Caco-2 (cell line): ENCODE measurements around the gene TGM4. TPM values are rescaled to one million over a fixed set of nuclear protein-coding genes. Genes with fewer than 3 reads are reported as not detected.

Experiments used
- Bru-seq: library from RNA; stranded (reverse); fragments of 400-500 nt; gene quantifications from one replicate; lab custom pipeline; 2021; lab: Mats Ljungman, UMichigan
- BruChase-seq, 2 experiments: library from RNA; stranded (reverse); fragments of 400-500 nt; gene quantifications; one replicate each; lab custom pipeline; 2021; lab: Mats Ljungman, UMichigan
- BruUV-seq: library from RNA; stranded (reverse); fragments of 400-500 nt; replicated peaks from 2 replicates; lab custom pipeline; 2021; lab: Mats Ljungman, UMichigan
- CTCF ChIA-PET: fragments of 300-600 bp; sonication (Branson Sonifier 250); formaldehyde crosslinking; loops from one replicate; lab custom pipeline; 2022; ENCODE audit warnings: antibody characterized with exemption; lab: Charles Lee
- POLR2A ChIA-PET: fragments of 300-600 bp; sonication (Branson Sonifier 250); formaldehyde crosslinking; loops from one replicate; lab custom pipeline; 2022; ENCODE audit warnings: antibody characterized with exemption; lab: Charles Lee
- DNase-seq, 2 experiments: peaks; one replicate each; pipeline versions ENCODE4 v3.0.0 to v3.0.0-alpha.2; 2020 to 2022
- H3K27me3 ChIP-seq: replicated peaks from 2 replicates; pipeline ENCODE4 v1.6.0; 2011; ENCODE audit warnings: low read length; ENCODE audit not compliant: control insufficient read depth, insufficient read depth
- H3K36me3 ChIP-seq: 2 replicates; pipeline ENCODE4 v1.5.1; 2011; ENCODE audit warnings: low read length; ENCODE audit not compliant: control insufficient read depth, insufficient read depth
- H3K4me1 ChIP-seq: fragments of 250-450 bp; sonication (Bioruptor Pico); 2 replicates; pipeline ENCODE4 v1.5.1; 2020; ENCODE audit warnings: mild to moderate bottlenecking
- H3K4me3 ChIP-seq: 2 replicates; pipeline ENCODE4 v1.5.1; 2011; ENCODE audit warnings: low read depth, mild to moderate bottlenecking, control low read depth, low read length
- H3K9me3 ChIP-seq: fragments of 250-450 bp; sonication (Bioruptor Pico); 2 replicates; pipeline ENCODE4 v1.5.1; 2020; ENCODE audit warnings: mild to moderate bottlenecking, moderate library complexity
- H3K27ac Mint-ChIP-seq: one replicate; pipeline ENCODE4 v1.8.0; 2022; ENCODE audit warnings: mixed read lengths; ENCODE audit not compliant: unreplicated experiment
- H3K27me3 Mint-ChIP-seq: one replicate; pipeline ENCODE4 v1.8.0; 2022; ENCODE audit warnings: mixed read lengths; ENCODE audit not compliant: insufficient read depth, unreplicated experiment
- H3K36me3 Mint-ChIP-seq: one replicate; pipeline ENCODE4 v1.8.0; 2022; ENCODE audit warnings: mild to moderate bottlenecking, mixed read lengths; ENCODE audit not compliant: insufficient read depth, unreplicated experiment
- H3K4me1 Mint-ChIP-seq: one replicate; pipeline ENCODE4 v1.8.0; 2022; ENCODE audit warnings: low read depth, mixed read lengths; ENCODE audit not compliant: unreplicated experiment
- H3K4me3 Mint-ChIP-seq: one replicate; pipeline ENCODE4 v1.8.0; 2022; ENCODE audit warnings: mild to moderate bottlenecking, moderate library complexity, mixed read lengths; ENCODE audit not compliant: unreplicated experiment
- H3K9me3 Mint-ChIP-seq: one replicate; pipeline ENCODE4 v1.8.0; 2022; ENCODE audit warnings: mixed read lengths; ENCODE audit not compliant: unreplicated experiment
- intact Hi-C: fragments of 100-400 bp; cut with micrococcal nuclease; formaldehyde crosslinking; loops from one replicate; pipeline ENCODE4 v1.10.0; 2022; ENCODE audit not compliant: unreplicated experiment
- long read RNA-seq: library from polyadenylated mRNA; stranded (forward); transcript quantifications from one replicate; pipeline ENCODE4 v2.0.0, GENCODE V29; 2022
- total RNA-seq: library from RNA; stranded (reverse); gene quantifications from 2 replicates; pipeline ENCODE4 v1.2.3, GENCODE V29; 2022
- TF ChIP-seq, protein P1 (sequence below), 2 experiments: fragments of 200-600 bp in 1 of 2; IDR thresholded peaks; 1 replicate in 1 of 2; 2 replicates in 1 of 2; pipeline versions ENCODE4 v1.5.1 to v1.8.0; 2011 to 2022; ENCODE audit warnings: antibody characterized with exemption in 1 of 2, control low read depth in 1 of 2, inconsistent platforms in 1 of 2, low read depth in 1 of 2, low read length in 1 of 2, mild to moderate bottlenecking in 1 of 2, moderate library complexity in 1 of 2; ENCODE audit not compliant: insufficient read depth in 1 of 2, severe bottlenecking in 1 of 2, unreplicated experiment in 1 of 2

TGM4 gene
- not detected in 2 replicates for total RNA-seq
- percentile 2 among the genes with signal in this experiment for Bru-seq, nascent RNA
- not detected for BruChase-seq, experiment 1, labeled RNA remaining after a 2-hour chase
- BruChase-seq, experiment 2, labeled RNA remaining after a 6-hour chase, result percentile 5 among the genes with signal in this experiment
- long read RNA-seq, result 0 reads

- no peaks in the 10 kb centered on the region for H3K4me1 Mint-ChIP-seq
- intact Hi-C loops, result no loop called here
- no peaks in the 10 kb centered on the region for H3K36me3 ChIP-seq
- no peak for DNase-seq
- TF ChIP-seq, protein P1, sequence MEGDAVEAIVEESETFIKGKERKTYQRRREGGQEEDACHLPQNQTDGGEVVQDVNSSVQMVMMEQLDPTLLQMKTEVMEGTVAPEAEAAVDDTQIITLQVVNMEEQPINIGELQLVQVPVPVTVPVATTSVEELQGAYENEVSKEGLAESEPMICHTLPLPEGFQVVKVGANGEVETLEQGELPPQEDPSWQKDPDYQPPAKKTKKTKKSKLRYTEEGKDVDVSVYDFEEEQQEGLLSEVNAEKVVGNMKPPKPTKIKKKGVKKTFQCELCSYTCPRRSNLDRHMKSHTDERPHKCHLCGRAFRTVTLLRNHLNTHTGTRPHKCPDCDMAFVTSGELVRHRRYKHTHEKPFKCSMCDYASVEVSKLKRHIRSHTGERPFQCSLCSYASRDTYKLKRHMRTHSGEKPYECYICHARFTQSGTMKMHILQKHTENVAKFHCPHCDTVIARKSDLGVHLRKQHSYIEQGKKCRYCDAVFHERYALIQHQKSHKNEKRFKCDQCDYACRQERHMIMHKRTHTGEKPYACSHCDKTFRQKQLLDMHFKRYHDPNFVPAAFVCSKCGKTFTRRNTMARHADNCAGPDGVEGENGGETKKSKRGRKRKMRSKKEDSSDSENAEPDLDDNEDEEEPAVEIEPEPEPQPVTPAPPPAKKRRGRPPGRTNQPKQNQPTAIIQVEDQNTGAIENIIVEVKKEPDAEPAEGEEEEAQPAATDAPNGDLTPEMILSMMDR (IDR thresholded peaks at IDR 0.05; ENCODE audit: insufficient read depth in 1 of 2, low read depth in 1 of 2, low read length in 1 of 2, severe bottlenecking in 1 of 2, unreplicated experiment in 1 of 2), result no peak
- no peak within 1 kb of the TSS for H3K27ac Mint-ChIP-seq
- ChIA-PET CTCF (no interaction called here), POLR2A (no interaction called here)
- H3K9me3 ChIP-seq, result no peaks in the 10 kb centered on the region
- H3K4me3 ChIP-seq, result no peak within 1 kb of the TSS
- no peak within 1 kb of the TSS for H3K4me3 Mint-ChIP-seq
- no peaks in the 10 kb centered on the region for H3K27me3 ChIP-seq
- H3K9me3 Mint-ChIP-seq, result no peaks in the 10 kb centered on the region
- no peaks in the 10 kb centered on the region for H3K4me1 ChIP-seq
- H3K36me3 Mint-ChIP-seq, result no peaks in the 10 kb centered on the region
- peaks cover 6% of the 10 kb centered on the region for H3K27me3 Mint-ChIP-seq
- BruUV-seq, result no TSS peak
Measured at GRCh38 chr3:44874308-44874707, at the start of gene TGM4. TSS of gene TGM4 (plus strand) at chr3:44874608. CDS start at chr3:44874679, 71 bp downstream.

DNA sequence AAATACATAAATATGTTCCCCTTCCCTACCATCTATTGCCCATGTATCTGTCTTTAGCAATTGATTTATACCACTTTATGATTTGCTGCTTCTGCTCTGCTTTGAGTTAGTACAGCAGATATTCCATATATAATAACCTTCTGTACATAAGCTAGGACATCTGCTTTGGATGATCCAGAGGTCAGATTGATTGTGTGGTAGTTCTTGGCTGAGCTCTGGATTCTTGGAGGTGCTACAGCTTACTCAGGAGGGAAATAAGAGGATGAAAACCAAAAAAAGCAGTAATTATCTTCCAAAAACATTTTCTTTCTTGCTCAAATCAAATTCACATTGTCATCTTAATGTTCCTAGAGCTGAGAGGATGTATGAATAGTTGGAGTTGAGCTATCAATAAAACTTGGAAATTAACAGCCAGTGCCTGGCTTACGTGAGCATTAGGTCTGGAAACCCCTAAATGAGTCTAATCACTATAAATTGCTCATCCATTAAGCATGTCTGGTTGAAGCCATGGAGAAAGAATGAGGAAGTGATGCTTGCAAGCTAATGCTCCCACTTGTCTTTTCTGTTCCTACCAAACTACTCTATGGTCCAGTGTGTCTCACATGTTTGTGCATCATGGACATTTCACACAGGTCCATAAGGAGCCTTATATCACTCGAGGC is 49.0 kb upstream of the TGM4 start:
- DNase-seq, result no peak
- Histone ChIP-seq H3K27me3 (no peaks in the 10 kb centered on the region), H3K9me3 (no peaks in the 10 kb centered on the region), H3K4me3 (no peak overlapping the region), H3K36me3 (no peaks in the 10 kb centered on the region), H3K4me1 (no peaks in the 10 kb centered on the region)
- H3K27ac Mint-ChIP-seq, result no peak overlapping the region
- peaks cover 57% of the 10 kb centered on the region for H3K36me3 Mint-ChIP-seq
- H3K27me3 Mint-ChIP-seq, result no peaks in the 10 kb centered on the region
- ChIA-PET POLR2A (no interaction called here), CTCF (no interaction called here)
- TF ChIP-seq, protein P1 (IDR thresholded peaks at IDR 0.05; ENCODE audit: insufficient read depth in 1 of 2, low read depth in 1 of 2, low read length in 1 of 2, severe bottlenecking in 1 of 2, unreplicated experiment in 1 of 2), result no peak
- peaks cover 9% of the 10 kb centered on the region for H3K9me3 Mint-ChIP-seq
- intact Hi-C loops, result no loop called here
- no peaks in the 10 kb centered on the region for H3K4me1 Mint-ChIP-seq
- no peak overlapping the region for H3K4me3 Mint-ChIP-seq
- BruUV-seq, result no TSS peak

- no peaks in the 10 kb centered on the region for H3K9me3 ChIP-seq
- TF ChIP-seq, protein P1 (IDR thresholded peaks at IDR 0.05; ENCODE audit: insufficient read depth in 1 of 2, low read depth in 1 of 2, low read length in 1 of 2, severe bottlenecking in 1 of 2, unreplicated experiment in 1 of 2), result no peak
- Mint-ChIP-seq H3K4me3 (no peak overlapping the region), H3K27ac (no peak overlapping the region), H3K4me1 (no peaks in the 10 kb centered on the region), H3K36me3 (peaks cover 48% of the 10 kb centered on the region), H3K9me3 (peaks cover 9% of the 10 kb centered on the region), H3K27me3 (no peaks in the 10 kb centered on the region)
- BruUV-seq, result no TSS peak
- H3K27me3 ChIP-seq, result no peaks in the 10 kb centered on the region
- intact Hi-C loops, result no loop called here
- no peak for DNase-seq
- CTCF ChIA-PET, result no interaction called here
- POLR2A ChIA-PET, result no interaction called here
- H3K4me3 ChIP-seq, result no peak overlapping the region
- no peaks in the 10 kb centered on the region for H3K36me3 ChIP-seq
- H3K4me1 ChIP-seq, result no peaks in the 10 kb centered on the region
Measured at GRCh38 chr3:44827196-44827595, 47.2 kb upstream of the TGM4 start.
